HPDE6-E6E7 (cell line): ENCODE measurements around the gene KLHDC7B.
"Not testable (repeated sequence)": the region's sequence is repeated elsewhere in the genome, so short reads cannot be mapped to it uniquely, and the experiment has no call there.

Experiments used
- DNase-seq: peaks from one replicate; pipeline ENCODE4 v3.0.0; 2011; ENCODE audit warnings: missing footprints; ENCODE audit errors: extremely low spot score

Gene KLHDC7B

GRCh38 chr22:50529897-50530579, 15.7 kb upstream of the KLHDC7B start, which contains the start of gene TYMP:
TSS of gene TYMP (minus strand) at chr22:50530012. CDS start at chr22:50529709, 303 bp downstream.
- DNase-seq: no peak

- DNase-seq: no peak
These were observed 15.2 kb upstream of the KLHDC7B start for GRCh38 chr22:50530580-50530876.

GRCh38 chr22:50530877-50531545, 14.7 kb upstream of the KLHDC7B start:
- DNase-seq: no peak

DNA sequence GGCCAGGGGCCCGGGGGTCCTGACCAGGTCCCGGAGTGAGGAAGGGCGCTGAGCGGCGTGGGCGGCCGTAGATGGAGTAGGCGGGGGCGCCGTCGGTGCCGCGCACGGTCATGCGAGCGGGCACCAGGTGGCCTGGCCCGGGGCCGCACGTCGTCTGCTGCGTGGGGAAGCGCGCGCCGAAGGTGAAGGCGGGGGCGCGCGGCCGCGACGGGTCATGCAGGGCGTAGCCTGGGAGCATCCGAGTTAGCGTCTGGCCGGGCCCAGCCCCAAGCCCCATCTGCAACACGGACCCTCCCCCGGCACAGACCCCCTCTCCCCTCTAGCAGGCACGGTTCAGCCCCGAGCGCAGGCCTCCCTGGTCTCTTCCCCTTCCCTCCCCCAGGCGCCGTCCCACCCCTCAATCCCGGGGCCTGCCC, 14.1 kb upstream of the KLHDC7B start:
- no peak for DNase-seq

- DNase-seq: no peak
These were observed 13.6 kb upstream of the KLHDC7B start for GRCh38 chr22:50531962-50532674.

DNA sequence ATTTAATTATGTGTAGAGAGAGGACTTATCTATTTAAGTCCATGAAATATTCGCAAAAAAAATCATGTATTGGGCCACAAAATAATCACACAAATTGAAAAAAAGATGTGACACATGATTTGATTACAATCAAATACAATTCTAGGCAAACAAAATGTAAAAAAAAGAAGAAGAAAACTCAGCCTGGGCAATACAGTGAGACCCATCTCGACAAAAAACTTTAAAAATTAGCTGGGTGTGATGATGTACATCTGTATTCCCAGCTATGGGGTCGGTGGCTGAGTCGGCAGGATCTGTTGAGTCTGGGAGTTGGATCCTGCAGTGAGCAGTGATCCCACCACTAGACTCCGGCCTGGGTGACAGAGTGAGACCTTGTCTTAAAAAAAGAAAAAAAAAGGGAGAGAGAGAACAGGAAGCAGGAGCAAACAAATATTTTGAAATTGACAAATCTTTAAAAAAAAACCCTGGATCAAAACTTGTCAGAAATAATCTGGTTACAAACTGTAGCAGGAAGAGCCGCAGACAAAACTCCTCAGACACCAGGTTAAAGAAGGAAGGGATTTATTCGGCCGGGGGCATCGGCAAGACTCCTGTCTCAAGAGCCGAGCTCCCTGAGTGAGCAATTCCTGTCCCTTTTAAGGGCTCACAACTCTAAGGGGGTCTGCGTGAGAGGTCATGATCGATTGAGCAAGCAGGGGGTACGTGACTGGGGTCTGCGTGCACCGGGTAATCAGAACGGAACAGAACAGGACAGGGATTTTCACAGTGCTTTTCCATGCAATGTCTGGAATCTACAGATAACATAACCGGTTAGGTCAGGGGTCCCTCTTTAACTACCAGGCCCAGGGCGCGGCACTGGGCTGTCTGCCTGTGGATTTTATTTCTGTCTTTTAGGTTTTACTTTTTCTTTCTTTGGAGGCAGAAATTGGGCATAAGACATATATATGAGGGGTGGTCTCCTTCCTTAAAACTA, 12.6 kb upstream of the KLHDC7B start:
- DNase-seq: no peak

GRCh38 chr22:50533856-50534711, 11.6 kb upstream of the KLHDC7B start:
- not testable (repeated sequence) for DNase-seq

DNA sequence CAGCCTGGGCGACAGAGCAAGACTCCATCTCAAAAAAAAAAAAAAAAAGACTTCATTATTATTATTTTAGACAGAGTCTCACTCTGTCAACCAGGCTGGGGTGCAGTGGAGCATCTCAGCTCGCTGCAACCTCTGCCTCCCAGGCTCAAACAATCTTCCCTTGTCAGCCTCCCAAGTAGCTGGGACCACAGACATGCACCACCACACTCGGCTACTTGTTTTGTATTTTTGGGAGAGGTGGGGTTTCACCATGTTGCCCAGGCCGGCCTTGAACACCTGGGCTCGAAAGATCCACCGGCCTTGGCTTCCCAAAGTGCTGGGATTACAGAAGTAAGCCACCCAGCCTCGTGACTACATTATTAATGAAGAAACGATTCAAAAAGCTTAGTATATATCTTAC, 10.6 kb upstream of the KLHDC7B start:
- DNase-seq: no peak

- DNase-seq: no peak
These were observed 9.5 kb upstream of the KLHDC7B start for GRCh38 chr22:50536226-50536625.

GRCh38 chr22:50537765-50538164, 7.9 kb upstream of the KLHDC7B start:
- DNase-seq: no peak

DNA sequence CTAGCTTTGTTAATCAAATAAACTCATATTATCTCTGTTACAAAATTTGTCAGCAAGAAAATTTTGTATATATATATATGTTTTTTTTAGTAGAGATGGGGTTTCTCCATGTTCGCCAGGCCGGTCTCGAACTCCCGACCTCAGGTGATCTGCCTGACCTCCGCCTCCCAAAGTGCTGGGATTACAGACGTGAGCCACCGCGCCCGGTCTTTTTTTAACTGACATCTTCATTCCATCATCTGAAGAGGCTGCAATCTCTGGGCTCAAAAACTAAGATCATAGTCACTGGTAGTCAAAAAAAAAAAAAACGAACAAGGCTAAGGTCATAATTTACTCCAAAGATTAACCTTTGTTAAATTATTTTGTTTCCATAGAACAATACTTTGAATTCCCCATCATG, 5.3 kb upstream of the KLHDC7B start:
- no peak for DNase-seq

DNA sequence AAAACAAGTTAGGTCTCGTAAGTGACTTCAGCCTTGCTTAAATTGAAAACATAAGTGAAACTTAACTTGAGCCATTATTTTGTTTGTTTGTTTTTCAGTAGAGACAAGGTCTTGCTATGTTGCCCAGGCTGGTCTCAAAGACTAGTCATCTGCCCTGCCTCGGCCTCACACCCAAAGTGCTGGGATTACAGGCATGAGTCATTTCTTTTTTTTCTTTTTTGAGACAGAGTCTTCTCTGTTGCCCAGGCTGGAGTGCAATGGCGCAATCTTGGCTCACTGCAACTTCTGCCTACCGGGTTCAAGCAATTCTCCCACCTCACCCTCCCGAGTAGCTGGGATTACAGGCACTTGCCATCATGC, 4.1 kb upstream of the KLHDC7B start:
- not testable (repeated sequence) for DNase-seq

- no peak for DNase-seq
These were observed 3.2 kb upstream of the KLHDC7B start for GRCh38 chr22:50542416-50542927.

DNA sequence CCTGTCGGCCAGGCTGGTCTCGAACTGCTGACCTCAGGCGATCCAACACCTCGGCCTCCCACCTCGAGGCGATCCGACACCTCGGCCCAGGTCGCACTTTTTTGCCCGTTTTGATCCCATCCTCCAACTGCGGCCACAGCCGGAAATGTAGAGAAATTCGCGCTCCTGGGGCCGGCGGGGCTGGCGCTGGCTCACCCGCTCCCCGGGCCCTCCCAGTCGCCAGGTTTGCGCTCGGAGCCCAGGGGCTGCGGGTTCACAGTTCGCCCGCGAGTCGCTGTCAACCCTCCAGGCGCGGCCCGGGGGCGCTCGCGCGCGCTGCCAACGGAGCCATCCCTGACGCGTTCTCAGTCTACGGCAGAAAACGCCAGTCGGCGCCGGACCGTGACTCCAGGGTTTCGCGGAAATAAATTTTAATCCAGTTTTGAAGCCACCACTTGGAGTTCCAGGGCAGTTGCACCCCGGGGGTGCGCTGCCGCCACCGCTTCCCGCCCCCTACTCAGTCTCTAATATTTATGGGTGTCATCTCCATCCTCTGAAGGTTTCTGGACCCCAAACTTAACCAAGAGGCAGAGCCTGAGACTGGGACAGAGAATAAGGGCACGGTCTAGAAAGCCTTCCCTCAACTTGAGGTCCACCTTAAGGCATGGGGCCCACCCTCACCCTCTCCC, 1.5 kb upstream of the KLHDC7B start:
- DNase-seq: no peak

- DNase-seq: no peak
These were observed 899 bp upstream of the KLHDC7B start for GRCh38 chr22:50544746-50545253.

- no peak for DNase-seq
These were observed 895 bp downstream of the KLHDC7B start for GRCh38 chr22:50546326-50547262.

DNA sequence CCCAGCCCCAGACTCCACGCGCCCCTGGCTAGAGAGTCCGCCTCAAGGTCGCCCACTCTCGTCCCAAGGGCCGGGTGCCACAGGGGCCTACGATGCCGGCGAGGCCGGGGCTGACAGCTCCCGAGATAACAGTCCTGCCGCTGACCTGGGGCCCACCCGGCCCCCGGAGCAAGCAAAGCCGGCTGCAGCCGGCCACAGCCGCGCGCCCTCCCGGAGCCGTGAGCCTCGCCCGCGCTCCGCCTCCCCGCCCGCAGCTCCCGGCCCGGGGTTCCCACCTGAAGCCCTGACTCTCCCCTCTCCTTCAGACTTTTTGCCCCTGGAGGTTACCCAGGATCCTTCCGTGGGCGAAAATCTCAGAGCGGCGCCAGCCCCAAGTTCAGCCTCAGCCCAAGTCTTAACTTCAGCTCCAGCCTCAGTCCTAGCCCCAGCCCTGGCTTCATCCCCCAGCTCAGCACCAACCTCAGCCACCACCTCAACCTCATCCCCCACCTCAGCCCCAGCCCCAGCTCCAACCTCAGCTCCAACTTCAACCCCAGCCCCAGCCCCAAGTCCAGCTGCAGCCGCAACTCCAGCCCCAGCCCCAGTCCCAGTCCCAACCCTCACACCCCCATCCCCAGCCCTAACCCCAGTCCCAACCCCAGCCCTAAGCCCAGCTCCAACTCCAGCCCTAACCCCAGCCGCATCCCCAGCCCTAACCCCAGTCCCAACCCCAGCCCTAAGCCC, 1.7 kb downstream of the KLHDC7B start:
- no peak for DNase-seq
